ENCODE measurements around the gene MAPK8IP3. TPM values are rescaled to one million over a fixed set of nuclear protein-coding genes. Genes with fewer than 3 reads are reported as not detected.

MAPK8IP3 gene
- total and polyA plus RNA-seq, 9 of the 15 experiments (the other 6 are each of a cell fraction or from before 2014, with no cell fraction given): 0.17 to 58.7 (median 16.7) TPM

GRCh38 chr16:1705688-1706385 lies at the start of gene MAPK8IP3 (continued):
- TF ChIP-seq HES1 (IDR thresholded peaks at IDR 0.05; ENCODE audit: low read depth) (no peak), RHOXF2B (CRISPR knock-in tag; conservative IDR thresholded peaks at IDR 0.05) (no peak), ZNF253 (CRISPR knock-in tag; conservative IDR thresholded peaks at IDR 0.05) (no peak), FOS (IDR thresholded peaks at IDR 0.05; ENCODE audit: extremely low read depth, insufficient read length) (no peak), ATF3 (IDR thresholded peaks at IDR 0.05) (0 out of 2 replicates have a peak, but pooled peaks have one; percentile 26), ATF3 (CRISPR knock-in tag; conservative IDR thresholded peaks at IDR 0.05) (0 out of 2 replicates have a peak, but pooled peaks have one; percentile 60), REST (IDR thresholded peaks at IDR 0.05; ENCODE audit: borderline replicate concordance) (no peak; the same call in none of the 2 replicates), REST (CRISPR knock-in tag; IDR thresholded peaks at IDR 0.05; ENCODE audit: low read depth) (peak; percentile 63; the same call in 1 of the 2 replicates), KLF16 (IDR thresholded peaks at IDR 0.05) (no peak), TCF7 (IDR thresholded peaks at IDR 0.05; ENCODE audit: borderline replicate concordance) (peak; percentile 37; the same call in 1 of the 2 replicates), CCAR2 (IDR thresholded peaks at IDR 0.05; ENCODE audit: low read depth, low read length) (no peak), ZMIZ1 (IDR thresholded peaks at IDR 0.05; ENCODE audit: low read depth in 2 of 2, low read length in 2 of 2) (peak in 1 of 2 experiments; percentile 64; a peak in 1 of 4 replicates), POLR2G (IDR thresholded peaks at IDR 0.05; ENCODE audit: low read depth, low read length) (peak; percentile 96), ZNF143 (CRISPR knock-in tag; IDR thresholded peaks at IDR 0.05) (no peak), ZNF3 (CRISPR knock-in tag; IDR thresholded peaks at IDR 0.05) (no peak)
